GM21717 (cell line): ENCODE results near the gene PCDHA7.
"Not testable (repeated sequence)": the region's sequence is repeated elsewhere in the genome, so short reads cannot be mapped to it uniquely, and the experiment has no call there.

Experiments
- ATAC-seq: cut with Tn5 transposase; IDR thresholded peaks from one replicate; pipeline ENCODE4 v1.9.1; 2021; ENCODE audit warnings: mild to moderate bottlenecking, moderate library complexity; ENCODE audit not compliant: unreplicated experiment

PCDHA7 gene, protein sequence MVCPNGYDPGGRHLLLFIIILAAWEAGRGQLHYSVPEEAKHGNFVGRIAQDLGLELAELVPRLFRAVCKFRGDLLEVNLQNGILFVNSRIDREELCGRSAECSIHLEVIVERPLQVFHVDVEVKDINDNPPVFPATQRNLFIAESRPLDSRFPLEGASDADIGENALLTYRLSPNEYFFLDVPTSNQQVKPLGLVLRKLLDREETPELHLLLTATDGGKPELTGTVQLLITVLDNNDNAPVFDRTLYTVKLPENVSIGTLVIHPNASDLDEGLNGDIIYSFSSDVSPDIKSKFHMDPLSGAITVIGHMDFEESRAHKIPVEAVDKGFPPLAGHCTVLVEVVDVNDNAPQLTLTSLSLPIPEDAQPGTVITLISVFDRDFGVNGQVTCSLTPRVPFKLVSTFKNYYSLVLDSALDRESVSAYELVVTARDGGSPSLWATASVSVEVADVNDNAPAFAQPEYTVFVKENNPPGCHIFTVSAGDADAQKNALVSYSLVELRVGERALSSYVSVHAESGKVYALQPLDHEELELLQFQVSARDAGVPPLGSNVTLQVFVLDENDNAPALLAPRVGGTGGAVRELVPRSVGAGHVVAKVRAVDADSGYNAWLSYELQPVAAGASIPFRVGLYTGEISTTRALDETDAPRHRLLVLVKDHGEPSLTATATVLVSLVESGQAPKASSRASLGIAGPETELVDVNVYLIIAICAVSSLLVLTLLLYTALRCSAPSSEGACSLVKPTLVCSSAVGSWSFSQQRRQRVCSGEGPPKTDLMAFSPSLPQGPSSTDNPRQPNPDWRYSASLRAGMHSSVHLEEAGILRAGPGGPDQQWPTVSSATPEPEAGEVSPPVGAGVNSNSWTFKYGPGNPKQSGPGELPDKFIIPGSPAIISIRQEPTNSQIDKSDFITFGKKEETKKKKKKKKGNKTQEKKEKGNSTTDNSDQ

DNA sequence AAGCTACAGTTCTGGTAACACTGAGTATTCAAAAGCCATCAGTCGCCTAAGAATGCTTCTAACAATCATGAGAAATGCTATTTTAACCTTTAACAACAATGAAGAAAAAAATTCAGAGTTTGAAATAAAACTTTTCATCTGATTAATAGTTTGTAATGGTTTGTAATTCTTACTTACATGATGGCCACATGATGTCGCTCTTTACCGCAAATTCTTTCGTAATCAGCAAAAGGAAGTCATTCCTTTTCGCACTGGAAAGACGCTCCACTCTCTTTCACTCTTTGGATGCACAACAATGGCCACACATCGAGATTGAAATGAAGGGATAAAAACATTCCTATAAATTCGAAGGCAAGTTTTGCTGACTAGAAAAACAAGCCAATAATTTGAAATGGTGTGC, at the start of gene PCDHA7:
PCDHA7 (plus strand) TSS at position 277 of the 400 bp plus-strand sequence; CDS start at position 392, 115 bp downstream.
- ATAC-seq = no peak

DNA sequence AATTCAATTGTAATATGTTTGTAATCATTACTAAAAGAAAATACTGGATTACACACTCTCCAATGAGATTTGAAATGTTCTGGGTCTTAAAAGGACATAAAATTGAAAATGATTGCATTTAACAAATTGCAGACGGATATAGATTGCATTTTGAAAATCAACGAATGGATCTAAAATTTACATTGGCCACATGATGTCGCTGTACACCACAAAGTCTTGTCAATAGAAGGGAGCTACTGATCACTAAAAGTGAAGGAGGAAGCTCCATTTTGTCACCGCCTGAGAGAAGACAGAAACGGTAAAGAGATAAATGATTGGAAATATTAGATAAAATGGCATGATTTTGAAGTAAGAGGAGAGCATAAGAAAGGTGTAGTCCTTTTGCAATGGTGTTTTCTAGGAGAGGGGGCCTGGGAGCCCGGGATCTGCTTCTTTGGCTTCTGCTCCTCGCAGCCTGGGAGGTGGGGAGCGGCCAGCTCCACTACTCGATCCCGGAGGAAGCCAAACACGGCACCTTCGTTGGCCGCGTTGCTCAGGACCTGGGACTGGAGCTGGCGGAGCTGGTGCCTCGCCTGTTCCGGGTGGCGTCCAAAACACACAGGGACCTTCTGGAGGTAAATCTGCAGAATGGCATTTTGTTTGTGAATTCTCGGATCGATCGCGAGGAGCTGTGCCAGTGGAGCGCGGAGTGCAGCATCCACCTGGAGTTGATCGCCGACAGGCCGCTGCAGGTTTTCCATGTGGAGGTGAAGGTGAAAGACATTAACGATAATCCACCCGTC, 48.0 kb upstream of the PCDHA7 start, which contains the start of gene PCDHA1:
PCDHA1 (plus strand) TSS at position 236 of the 782 bp plus-strand sequence.
- ATAC-seq = no peak

DNA sequence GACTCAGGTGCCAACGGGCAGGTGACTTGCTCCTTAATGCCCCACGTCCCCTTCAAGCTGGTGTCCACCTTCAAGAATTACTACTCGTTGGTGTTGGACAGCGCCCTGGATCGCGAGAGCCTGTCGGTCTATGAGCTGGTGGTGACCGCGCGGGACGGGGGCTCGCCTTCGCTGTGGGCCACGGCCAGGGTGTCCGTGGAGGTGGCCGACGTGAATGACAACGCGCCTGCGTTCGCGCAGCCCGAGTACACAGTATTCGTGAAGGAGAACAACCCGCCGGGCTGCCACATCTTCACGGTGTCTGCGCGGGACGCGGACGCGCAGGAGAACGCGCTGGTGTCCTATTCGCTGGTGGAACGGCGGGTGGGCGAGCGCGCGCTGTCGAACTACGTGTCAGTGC, 46.6 kb upstream of the PCDHA7 start:
- ATAC-seq = not testable (repeated sequence)

DNA sequence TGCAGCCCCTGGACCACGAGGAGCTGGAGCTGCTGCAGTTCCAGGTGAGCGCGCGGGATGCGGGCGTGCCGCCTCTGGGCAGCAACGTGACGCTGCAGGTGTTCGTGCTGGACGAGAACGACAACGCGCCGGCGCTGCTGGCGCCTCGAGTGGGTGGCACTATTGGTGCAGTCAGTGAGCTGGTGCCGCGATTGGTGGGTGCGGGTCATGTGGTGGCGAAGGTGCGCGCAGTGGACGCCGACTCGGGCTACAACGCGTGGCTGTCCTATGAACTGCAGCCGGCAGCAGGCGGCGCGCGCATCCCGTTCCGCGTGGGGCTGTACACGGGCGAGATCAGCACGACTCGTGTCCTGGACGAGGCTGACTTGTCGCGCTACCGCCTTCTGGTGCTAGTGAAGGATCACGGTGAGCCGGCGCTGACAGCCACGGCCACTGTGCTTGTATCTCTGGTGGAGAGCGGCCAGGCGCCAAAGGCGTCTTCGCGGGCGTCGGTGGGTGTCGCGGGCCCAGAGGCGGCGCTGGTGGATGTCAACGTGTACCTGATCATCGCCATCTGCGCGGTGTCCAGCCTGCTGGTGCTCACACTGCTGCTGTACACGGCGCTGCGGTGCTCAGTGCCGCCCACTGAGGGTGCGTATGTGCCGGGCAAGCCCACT, 46.1 kb upstream of the PCDHA7 start:
- not testable (repeated sequence) for ATAC-seq

DNA sequence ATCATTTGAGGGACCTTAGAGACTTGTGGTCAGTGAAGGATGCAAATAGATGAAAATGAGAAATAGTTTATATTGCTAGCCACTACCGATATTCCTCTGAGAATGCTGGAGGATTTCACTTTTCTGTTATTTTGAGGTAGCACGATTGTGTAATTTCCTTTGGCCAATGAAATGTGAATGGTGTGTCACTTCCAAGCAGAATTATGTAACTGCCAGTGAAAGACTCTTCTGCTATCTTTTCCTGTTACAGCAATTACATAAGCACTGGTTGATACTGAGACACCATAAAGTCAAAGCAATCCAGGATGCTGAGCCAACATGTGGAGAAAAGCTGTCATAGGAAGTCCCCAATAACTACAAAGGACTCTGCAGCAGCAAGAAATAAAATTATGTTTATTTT, 43.0 kb upstream of the PCDHA7 start:
- no peak for ATAC-seq

DNA sequence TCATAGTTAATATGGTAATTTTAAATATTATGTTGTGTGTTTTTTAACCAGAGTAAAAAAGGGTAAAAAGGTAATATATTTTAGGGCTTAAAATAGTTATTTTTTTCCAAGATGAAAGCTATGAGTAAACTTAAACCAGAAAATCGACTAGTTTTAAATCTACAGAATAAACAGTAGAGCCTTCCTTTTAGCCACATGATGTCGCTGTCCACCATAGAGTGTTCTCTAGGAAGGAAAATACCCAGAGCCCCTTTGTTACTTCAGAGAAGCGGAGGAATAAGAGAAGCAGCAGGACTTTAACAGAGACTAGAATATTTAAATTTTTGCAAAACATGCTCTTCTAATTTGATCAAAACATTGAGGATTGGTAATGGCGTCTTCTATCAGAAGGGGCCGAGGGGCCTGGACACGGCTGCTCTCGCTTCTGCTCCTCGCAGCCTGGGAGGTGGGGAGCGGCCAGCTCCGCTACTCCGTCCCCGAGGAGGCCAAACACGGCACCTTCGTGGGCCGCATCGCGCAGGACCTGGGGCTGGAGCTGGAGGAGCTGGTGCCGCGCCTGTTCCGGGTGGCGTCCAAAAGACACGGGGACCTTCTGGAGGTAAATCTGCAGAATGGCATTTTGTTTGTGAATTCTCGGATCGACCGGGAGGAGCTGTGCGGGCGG, 39.3 kb upstream of the PCDHA7 start, which contains the start of gene PCDHA2:
PCDHA2 (plus strand) TSS at position 258 of the 664 bp plus-strand sequence.
- ATAC-seq = no peak

DNA sequence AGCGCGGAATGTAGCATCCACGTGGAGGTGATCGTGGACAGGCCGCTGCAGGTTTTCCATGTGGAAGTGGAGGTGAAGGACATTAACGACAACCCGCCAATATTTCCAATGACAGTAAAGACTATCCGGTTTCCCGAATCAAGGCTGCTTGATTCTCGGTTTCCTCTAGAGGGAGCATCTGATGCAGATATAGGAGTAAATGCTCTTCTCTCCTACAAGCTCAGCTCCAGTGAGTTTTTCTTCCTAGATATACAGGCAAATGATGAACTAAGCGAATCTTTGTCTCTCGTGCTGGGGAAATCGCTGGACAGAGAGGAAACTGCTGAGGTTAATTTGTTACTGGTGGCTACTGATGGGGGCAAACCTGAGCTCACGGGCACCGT, 38.8 kb upstream of the PCDHA7 start:
- no peak for ATAC-seq

DNA sequence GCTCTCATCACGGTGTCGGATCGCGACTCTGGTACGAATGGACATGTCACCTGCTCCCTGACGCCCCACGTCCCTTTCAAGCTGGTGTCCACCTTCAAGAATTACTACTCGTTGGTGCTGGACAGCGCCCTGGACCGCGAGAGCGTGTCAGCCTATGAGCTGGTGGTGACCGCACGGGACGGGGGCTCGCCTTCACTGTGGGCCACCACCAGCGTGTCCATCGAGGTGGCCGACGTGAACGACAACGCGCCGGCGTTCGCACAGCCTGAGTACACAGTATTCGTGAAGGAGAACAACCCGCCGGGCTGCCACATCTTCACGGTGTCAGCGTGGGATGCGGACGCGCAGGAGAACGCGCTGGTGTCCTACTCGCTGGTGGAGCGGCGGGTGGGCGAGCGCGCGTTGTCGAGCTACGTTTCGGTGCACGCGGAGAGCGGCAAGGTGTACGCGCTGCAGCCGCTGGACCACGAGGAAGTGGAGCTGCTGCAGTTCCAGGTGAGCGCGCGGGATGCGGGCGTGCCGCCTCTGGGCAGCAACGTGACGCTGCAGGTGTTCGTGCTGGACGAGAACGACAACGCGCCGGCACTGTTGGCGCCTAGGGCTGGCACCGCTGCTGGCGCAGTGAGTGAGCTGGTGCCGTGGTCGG, 37.9 kb upstream of the PCDHA7 start:
- ATAC-seq = not testable (repeated sequence)

DNA sequence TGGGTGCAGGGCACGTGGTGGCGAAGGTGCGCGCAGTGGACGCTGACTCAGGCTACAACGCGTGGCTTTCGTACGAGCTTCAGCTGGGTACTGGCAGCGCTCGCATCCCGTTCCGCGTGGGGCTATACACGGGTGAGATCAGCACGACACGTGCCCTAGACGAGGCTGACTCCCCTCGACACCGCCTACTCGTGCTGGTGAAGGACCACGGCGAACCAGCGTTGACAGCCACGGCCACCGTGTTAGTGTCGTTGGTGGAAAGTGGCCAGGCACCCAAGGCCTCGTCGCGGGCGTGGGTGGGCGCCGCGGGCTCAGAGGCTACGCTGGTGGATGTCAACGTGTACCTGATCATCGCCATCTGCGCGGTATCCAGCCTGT, 37.4 kb upstream of the PCDHA7 start:
- ATAC-seq = no peak

DNA sequence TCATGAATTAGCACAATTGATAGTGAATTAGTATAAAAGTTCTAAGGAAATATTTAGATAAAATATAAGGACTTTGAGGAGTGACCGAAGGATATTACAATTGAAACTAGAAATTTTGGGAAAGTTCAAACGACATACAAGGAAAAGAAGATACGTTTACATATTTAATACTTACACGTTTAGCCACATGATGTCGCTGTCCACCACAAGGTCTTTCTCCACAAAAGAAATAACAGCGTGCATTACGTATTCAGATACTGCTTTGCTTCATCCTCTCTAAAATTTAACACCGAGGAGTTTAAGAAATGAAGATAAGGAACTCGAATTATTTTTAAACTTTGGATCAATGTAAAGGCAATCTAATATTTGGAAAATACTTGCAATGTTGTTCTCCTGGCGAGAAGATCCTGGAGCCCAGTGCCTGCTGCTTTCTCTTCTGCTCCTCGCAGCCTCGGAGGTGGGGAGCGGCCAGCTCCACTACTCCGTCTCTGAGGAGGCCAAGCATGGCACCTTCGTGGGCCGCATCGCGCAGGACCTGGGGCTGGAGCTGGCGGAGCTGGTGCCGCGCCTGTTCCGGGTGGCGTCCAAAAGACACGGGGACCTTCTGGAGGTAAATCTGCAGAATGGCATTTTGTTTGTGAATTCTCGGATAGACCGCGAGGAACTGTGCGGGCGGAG, 33.1 kb upstream of the PCDHA7 start, which contains the start of gene PCDHA3:
PCDHA3 (plus strand) TSS at position 242 of the 678 bp plus-strand sequence.
- ATAC-seq = no peak

DNA sequence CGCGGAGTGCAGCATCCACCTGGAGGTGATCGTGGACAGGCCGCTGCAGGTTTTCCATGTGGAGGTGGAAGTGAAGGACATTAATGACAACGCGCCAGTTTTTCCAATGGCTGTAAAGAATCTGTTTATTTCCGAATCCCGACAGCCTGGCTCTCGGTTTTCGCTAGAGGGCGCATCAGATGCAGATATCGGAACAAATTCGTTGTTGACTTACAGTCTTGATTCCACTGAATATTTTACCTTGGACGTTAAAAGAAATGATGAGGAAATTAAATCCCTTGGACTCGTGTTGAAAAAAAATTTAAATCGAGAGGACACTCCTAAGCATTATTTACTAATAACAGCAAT, 32.6 kb upstream of the PCDHA7 start:
- ATAC-seq = no peak

DNA sequence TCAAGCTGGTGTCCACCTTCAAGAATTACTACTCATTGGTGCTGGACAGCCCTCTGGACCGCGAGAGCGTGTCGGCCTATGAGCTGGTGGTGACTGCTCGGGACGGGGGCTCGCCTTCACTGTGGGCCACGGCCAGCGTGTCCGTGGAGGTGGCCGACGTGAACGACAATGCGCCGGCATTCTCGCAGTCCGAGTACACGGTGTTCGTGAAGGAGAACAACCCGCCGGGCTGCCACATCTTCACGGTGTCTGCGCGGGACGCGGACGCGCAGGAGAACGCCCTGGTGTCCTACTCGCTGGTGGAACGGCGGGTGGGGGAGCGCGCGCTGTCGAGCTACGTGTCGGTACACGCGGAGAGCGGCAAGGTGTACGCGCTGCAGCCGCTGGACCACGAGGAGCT, 31.7 kb upstream of the PCDHA7 start:
- not testable (repeated sequence) for ATAC-seq

DNA sequence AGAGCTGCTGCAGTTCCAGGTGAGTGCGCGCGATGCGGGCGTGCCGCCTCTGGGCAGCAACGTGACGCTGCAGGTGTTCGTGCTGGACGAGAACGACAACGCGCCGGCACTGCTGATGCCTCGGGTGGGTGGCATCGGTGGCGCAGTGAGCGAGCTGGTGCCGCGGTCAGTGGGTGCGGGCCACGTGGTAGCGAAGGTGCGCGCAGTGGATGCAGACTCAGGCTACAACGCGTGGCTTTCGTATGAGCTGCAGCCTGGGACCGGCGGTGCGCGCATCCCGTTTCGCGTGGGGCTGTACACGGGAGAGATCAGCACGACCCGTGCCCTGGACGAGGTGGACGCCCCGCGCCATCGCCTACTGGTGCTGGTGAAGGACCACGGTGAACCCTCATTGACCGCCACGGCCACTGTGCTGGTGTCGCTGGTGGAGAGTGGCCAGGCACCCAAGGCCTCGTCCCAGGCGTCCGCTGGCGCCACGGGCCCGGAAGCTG, 31.2 kb upstream of the PCDHA7 start:
- no peak for ATAC-seq

DNA sequence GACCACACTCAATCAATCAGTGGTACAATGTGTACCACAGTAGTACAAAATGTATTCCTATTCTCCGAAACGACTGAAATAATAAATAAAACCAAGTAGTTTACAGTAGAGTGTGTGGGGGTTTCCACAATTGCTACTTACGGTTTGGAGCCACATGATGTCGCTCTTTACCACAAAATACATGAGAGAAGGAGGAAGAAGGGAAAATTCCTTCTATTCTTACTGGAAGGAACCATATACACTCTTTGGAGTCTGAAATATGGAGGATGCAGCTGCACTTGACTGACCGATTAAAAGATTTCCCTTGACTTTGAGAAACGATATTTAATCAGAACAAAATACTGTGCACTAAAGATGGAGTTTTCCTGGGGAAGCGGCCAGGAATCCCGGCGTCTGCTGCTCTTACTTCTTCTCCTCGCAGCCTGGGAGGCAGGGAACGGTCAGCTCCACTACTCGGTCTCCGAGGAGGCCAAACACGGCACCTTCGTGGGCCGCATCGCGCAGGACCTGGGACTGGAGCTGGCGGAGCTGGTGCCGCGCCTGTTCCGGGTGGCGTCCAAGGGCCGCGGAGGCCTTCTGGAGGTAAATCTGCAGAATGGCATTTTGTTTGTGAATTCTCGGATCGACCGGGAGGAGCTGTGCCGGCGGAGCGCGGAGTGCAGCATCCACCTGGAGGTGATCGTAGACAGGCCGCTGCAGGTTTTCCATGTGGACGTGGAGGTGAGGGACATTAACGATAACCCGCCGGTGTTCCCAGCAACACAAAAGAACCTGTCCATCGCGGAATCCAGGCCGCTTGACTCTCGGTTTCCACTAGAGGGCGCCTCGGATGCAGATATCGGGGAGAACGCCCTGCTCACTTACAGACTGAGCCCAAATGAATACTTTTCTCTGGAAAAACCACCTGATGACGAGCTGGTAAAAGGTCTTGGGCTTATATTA, 27.0 kb upstream of the PCDHA7 start, which contains the start of gene PCDHA4:
PCDHA4 (plus strand) TSS at position 235 of the 942 bp plus-strand sequence.
- ATAC-seq = no peak

DNA sequence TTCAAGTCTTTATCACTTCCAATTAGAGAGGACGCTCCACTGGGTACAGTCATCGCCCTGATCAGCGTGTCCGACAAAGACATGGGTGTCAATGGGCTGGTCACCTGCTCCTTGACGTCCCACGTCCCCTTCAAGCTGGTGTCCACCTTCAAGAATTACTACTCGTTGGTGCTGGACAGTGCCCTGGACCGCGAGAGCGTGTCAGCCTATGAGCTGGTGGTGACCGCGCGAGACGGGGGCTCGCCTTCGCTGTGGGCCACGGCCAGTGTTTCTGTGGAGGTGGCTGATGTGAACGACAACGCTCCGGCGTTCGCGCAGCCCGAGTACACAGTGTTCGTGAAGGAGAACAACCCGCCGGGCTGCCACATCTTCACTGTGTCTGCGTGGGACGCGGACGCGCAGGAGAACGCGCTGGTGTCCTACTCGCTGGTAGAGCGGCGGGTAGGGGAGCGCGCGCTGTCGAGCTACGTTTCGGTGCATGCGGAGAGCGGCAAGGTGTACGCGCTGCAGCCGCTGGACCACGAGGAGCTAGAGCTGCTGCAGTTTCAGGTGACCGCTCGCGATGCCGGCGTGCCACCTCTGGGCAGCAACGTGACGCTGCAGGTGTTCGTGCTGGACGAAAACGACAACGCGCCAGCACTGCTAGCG, 25.7 kb upstream of the PCDHA7 start:
- not testable (repeated sequence) for ATAC-seq

DNA sequence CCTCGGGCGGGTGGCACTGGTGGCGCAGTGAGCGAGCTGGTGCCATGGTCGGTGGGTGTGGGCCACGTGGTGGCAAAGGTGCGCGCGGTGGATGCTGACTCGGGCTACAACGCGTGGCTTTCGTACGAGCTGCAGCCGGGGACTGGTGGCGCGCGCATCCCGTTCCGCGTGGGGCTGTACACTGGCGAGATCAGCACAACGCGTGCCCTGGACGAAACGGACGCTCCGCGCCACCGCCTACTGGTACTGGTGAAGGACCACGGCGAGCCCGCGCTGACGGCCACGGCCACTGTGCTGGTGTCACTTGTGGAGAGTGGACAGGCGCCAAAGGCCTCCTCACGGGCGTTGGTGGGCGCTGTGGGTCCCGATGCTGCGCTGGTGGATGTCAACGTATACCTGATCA, 25.2 kb upstream of the PCDHA7 start:
- no peak for ATAC-seq
